Osteocyte (in vitro differentiated cells): Measurements from ENCODE around the gene KCTD13. TPM values are rescaled to one million over a fixed set of nuclear protein-coding genes. Genes with fewer than 3 reads are reported as not detected.
A peak's percentile ranks its signal among the peaks of the same experiment; 100 is the strongest.

ENCODE experiments used
- DNase-seq: peaks from one replicate; pipeline ENCODE4 v3.0.0; 2021; ENCODE audit warnings: mixed read lengths; ENCODE audit not compliant: unreplicated experiment; ENCODE audit errors: extremely low spot score
- H3K27ac Mint-ChIP-seq: one replicate; pipeline ENCODE4 v1.8.0; 2021; ENCODE audit warnings: mild to moderate bottlenecking, mixed read lengths; ENCODE audit not compliant: unreplicated experiment
- H3K27me3 Mint-ChIP-seq: one replicate; pipeline ENCODE4 v1.8.0; 2021; ENCODE audit warnings: mixed read lengths; ENCODE audit not compliant: unreplicated experiment
- H3K36me3 Mint-ChIP-seq: one replicate; pipeline ENCODE4 v1.8.0; 2021; ENCODE audit warnings: mixed read lengths; ENCODE audit not compliant: unreplicated experiment
- H3K4me1 Mint-ChIP-seq: one replicate; pipeline ENCODE4 v1.8.0; 2021; ENCODE audit warnings: mixed read lengths; ENCODE audit not compliant: unreplicated experiment
- H3K4me3 Mint-ChIP-seq: one replicate; pipeline ENCODE4 v1.8.0; 2021; ENCODE audit warnings: mild to moderate bottlenecking, moderate library complexity, mixed read lengths; ENCODE audit not compliant: unreplicated experiment
- H3K9me3 Mint-ChIP-seq: one replicate; pipeline ENCODE4 v1.8.0; 2021; ENCODE audit warnings: mixed read lengths; ENCODE audit not compliant: unreplicated experiment
- CTCF ChIP-seq: fragments of 200-600 bp; sonication (generic); IDR thresholded peaks from 2 replicates; pipeline ENCODE4 v1.5.0; 2021; ENCODE audit warnings: antibody characterized with exemption, mild to moderate bottlenecking, moderate library complexity
- total RNA-seq: library from RNA; stranded (reverse); gene quantifications from 2 replicates; pipeline ENCODE4 v1.2.1, GENCODE V29; 2021

Gene KCTD13
- total RNA-seq, 1 donor from 2014 or later: 22.3 TPM

DNA sequence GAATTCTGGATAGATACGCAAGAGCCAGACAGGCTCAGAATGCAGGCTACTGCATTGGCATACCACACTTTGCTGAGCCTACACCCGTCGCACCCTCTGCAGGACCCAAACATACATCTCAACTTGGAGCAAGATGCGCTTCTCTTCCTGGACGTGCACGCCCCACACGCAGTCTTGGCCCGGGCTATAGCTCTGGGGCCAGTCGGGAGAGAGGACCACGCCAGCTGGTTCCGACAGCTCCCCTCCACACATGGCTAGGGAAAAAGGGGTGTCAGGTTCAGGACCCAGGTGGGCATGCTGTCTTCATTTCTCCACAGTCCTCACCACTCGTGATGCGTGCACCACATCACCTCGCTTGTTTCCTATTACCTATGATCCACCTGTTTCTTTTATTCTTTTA is 47.9 kb downstream of the KCTD13 start:
- Mint-ChIP-seq H3K27me3 (peaks cover 29% of the 10 kb centered on the region), H3K9me3 (no peaks in the 10 kb centered on the region), H3K36me3 (no peaks in the 10 kb centered on the region), H3K4me3 (no peak overlapping the region), H3K4me1 (peaks cover 14% of the 10 kb centered on the region), H3K27ac (no peak overlapping the region)
- TF ChIP-seq CTCF: no peak
- no peak for DNase-seq

DNA sequence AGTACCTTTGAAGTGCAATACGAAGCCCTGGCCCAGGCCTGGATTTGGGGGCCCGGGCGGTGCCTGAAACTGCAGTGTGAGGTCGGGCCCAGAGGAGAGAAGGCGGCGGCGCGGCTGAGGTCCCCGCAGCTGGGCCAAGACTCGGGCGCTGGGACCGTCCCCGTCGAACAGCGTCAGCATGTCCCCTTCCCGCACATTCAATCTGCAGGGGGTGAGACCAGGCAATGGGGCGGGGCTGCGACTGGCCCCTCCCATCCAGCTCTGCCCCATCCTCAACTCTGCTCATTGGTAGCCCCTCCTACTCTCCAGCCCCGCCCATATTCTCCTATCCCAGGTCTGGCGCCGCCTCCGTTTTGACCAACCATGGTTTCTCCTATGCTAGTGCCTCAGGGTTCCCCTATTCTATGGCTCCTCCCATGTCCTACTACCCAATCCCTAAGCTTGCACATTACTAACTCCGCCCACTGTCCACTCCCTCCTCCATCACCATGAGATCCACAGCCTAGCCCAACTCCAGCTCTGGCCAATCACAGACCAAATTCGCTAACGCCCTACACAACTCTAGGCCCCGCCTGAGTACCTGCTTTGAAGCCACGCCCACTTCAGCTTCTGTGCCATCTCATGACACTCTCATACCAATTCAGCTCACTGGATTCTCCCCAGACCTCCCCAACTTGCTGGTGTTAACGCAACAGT is 48.6 kb downstream of the KCTD13 start:
- TF ChIP-seq CTCF: no peak
- Mint-ChIP-seq H3K4me1 (peaks cover 14% of the 10 kb centered on the region), H3K27me3 (peaks cover 29% of the 10 kb centered on the region)

GRCh38 chr16:29876594-29877249 is 49.3 kb downstream of the KCTD13 start:
- no peaks in the 10 kb centered on the region for H3K36me3 Mint-ChIP-seq
- no peak for TF ChIP-seq CTCF
- peak overlapping the region; percentile 48 for H3K4me3 Mint-ChIP-seq
- no peak for DNase-seq
- H3K27me3 Mint-ChIP-seq: peaks cover 29% of the 10 kb centered on the region
- H3K9me3 Mint-ChIP-seq: no peaks in the 10 kb centered on the region
- H3K4me1 Mint-ChIP-seq: peaks cover 14% of the 10 kb centered on the region
- no peak overlapping the region for H3K27ac Mint-ChIP-seq

More for the DNA sequence above, 48.6 kb downstream of the KCTD13 start:
- Mint-ChIP-seq H3K36me3 (no peaks in the 10 kb centered on the region), H3K9me3 (no peaks in the 10 kb centered on the region), H3K4me3 (peak overlapping the region; percentile 18), H3K27ac (no peak overlapping the region)
- no peak for DNase-seq

GRCh38 chr16:29876217-29876593 is 49.8 kb downstream of the KCTD13 start:
- H3K27ac Mint-ChIP-seq: no peak overlapping the region
- TF ChIP-seq CTCF: no peak
- H3K4me1 Mint-ChIP-seq: peaks cover 14% of the 10 kb centered on the region
- H3K36me3 Mint-ChIP-seq: no peaks in the 10 kb centered on the region
- peak overlapping the region; percentile 48 for H3K4me3 Mint-ChIP-seq
- peaks cover 29% of the 10 kb centered on the region for H3K27me3 Mint-ChIP-seq
- H3K9me3 Mint-ChIP-seq: no peaks in the 10 kb centered on the region
- no peak for DNase-seq

GRCh38 chr16:29875206-29875605 is 50.8 kb downstream of the KCTD13 start:
- Mint-ChIP-seq H3K4me1 (peaks cover 14% of the 10 kb centered on the region), H3K9me3 (no peaks in the 10 kb centered on the region), H3K36me3 (no peaks in the 10 kb centered on the region), H3K27me3 (peaks cover 29% of the 10 kb centered on the region), H3K4me3 (no peak overlapping the region), H3K27ac (no peak overlapping the region)
- DNase-seq: no peak
- no peak for TF ChIP-seq CTCF
